ENCODE measurements around the gene FAM227B.

DNA sequence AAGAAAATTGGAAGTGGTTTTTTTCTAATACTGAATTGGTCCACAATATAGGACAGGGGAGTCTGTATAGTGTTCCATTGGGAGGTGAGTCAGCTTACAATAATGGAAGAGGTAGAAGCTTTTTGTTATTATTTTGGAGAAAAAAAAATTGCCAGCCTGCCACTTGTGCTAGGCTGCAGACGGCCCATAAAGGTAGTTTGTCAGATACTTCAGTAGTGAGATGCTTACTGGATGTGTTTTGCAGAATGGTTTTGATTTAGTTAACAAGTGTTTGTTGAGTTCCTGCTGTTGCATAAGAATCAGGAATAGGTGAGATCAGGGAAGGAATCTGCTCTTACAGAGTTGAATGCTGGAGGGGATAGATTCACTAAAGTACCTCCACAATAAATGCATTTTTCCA lies 1.3 kb upstream of the FAM227B start:
- TF ChIP-seq POLR2AphosphoS5 (IDR thresholded peaks at IDR 0.05; ENCODE audit: borderline replicate concordance, low read depth, low read length) (no peak), EZH2 (IDR thresholded peaks at IDR 0.05) (no peak), FOXP2 (optimal IDR thresholded peaks at IDR 0.05; ENCODE audit: control extremely low read depth, extremely low read length, insufficient read depth) (no peak)

Measured in SK-N-MC (cell line).